ENCODE results near the gene BAG3.

Gene BAG3

DNA sequence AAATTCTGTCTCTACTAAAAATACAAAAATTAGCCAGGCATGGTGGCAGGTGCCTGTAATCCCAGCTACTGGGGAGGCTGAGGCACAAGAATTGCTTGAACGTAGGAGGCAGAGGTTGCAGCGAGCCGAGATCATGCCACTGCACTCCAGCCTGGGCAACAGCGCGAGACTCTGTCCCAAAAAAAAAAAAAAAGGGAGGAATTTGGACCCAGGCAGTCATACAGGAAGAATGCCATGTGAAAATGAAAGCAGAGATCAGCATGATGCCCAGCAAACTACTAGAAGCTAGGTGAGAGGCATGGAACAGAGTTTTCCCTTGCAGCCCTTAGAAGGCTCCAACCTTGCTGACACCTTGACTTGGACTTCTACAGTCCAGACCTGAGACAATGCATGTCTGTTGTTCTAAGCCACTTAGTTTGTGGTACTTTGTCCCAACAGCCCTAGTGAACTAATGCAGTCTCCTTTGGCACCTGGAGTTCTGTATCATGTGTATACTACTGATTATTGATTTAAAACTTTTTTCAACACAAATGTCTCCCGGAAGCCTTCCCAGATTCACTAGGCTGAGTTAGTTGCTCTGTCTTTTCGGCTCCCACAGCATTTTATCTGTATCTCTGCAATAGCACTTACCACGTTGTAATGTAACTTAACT lies 10.2 kb upstream of the BAG3 start:
- H3K27me3 ChIP-seq (ENCODE audit: control insufficient read depth, insufficient read depth, low read length) = no peaks in the 10 kb centered on the region
- no CpG with 5 or more reads among the region's 8 CpGs for WGBS (ENCODE audit: insufficient coverage, insufficient read length)
- no peak for DNase-seq (ENCODE audit: low read depth, low spot score)
- H3K4me3 ChIP-seq (ENCODE audit: low read length) = no peak overlapping the region
- H3K36me3 ChIP-seq (ENCODE audit: control insufficient read depth, insufficient read depth, low read length) = no peaks in the 10 kb centered on the region
- no peaks in the 10 kb centered on the region for H3K4me1 ChIP-seq (ENCODE audit: control insufficient read depth, insufficient read depth, low read length)
- H3K9me3 ChIP-seq (ENCODE audit: control insufficient read depth, insufficient read depth, low read length) = no peaks in the 10 kb centered on the region
- no peak overlapping the region for H3K27ac ChIP-seq (ENCODE audit: low read length)

DNA sequence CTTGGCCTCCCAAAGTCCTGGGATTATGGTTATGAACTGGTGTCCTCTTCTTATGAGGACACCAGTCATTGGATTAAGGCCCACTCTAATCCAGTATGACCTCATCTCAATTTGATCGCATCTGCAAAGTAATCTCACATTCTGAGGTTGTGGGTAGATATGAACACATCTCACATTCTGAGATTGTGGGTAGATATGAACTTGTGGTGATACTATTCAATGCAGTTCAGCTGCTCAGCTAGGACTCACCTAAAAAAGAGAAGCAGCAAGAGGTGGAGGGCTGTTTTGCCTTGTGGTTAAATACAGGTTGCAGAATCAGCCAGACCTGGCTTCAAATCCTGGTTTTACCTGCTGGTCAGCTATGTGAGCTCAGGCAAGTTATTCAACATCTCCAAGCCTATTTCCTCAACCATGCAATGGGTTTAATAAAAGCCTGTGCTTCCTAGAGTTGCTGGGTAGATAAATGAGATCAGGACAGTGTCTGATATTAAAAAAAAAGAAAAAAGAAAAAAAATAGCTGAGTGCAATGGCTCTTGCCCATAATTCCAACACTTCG lies 8.5 kb upstream of the BAG3 start:
- Histone ChIP-seq H3K9me3 (ENCODE audit: control insufficient read depth, insufficient read depth, low read length) (no peaks in the 10 kb centered on the region), H3K36me3 (ENCODE audit: control insufficient read depth, insufficient read depth, low read length) (no peaks in the 10 kb centered on the region)
- WGBS (ENCODE audit: insufficient coverage, insufficient read length) = no CpG with 5 or more reads among the region's 2 CpGs

DNA sequence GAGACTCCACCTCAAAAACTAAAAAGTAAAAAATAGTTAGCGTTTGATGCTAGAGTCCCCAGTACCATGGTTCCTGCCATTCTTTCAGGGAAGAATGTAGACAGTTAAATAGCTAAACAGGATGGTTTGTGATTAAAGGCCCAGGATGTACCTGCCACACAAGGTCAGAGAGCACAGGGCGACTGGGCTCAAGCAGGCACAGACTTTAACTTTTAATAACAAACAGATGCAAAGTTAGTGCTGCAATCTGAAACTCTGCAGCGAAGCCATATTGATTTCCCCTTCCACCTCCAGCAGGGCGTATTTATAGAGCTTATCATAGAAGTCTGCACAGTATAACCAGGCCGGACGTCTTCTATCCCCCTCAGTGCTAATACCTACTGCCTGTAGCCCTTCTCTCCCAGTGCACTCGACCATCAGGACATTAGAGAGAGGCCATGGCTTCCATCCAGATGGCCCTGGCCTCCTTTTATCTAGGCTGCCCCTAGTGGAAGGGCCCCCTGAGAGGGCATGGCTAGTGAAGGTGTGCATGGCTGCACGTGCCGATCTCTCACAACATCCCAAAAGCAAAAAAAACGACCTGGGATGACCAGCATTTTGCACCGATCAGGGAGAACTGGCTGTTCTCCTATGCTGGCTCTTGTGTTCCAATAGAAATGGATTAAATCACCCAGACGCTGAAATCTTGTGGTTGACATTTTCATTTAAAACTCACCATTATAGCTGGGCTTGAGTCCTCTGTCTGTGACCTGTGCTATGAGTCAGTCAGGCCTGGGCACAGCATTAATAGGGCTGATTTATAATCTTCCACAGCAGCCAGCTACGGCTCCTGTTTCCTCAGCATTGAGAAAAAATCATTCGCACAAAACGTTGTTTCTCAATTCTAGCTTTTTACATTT lies 7.6 kb upstream of the BAG3 start:
- no CpG with 5 or more reads among the region's 15 CpGs for WGBS (ENCODE audit: insufficient coverage, insufficient read length)
- no peaks in the 10 kb centered on the region for H3K4me1 ChIP-seq (ENCODE audit: control insufficient read depth, insufficient read depth, low read length)
- no peaks in the 10 kb centered on the region for H3K9me3 ChIP-seq (ENCODE audit: control insufficient read depth, insufficient read depth, low read length)
- H3K27ac ChIP-seq (ENCODE audit: low read length) = no peak overlapping the region
- no peaks in the 10 kb centered on the region for H3K36me3 ChIP-seq (ENCODE audit: control insufficient read depth, insufficient read depth, low read length)
- DNase-seq (ENCODE audit: low read depth, low spot score) = no peak
- H3K27me3 ChIP-seq (ENCODE audit: control insufficient read depth, insufficient read depth, low read length) = no peaks in the 10 kb centered on the region
- no peak overlapping the region for H3K4me3 ChIP-seq (ENCODE audit: low read length)

More for the DNA sequence above, 8.5 kb upstream of the BAG3 start:
- no peaks in the 10 kb centered on the region for H3K4me1 ChIP-seq (ENCODE audit: control insufficient read depth, insufficient read depth, low read length)
- no peak overlapping the region for H3K27ac ChIP-seq (ENCODE audit: low read length)
- H3K27me3 ChIP-seq (ENCODE audit: control insufficient read depth, insufficient read depth, low read length) = no peaks in the 10 kb centered on the region
- H3K4me3 ChIP-seq (ENCODE audit: low read length) = no peak overlapping the region
- no peak for DNase-seq (ENCODE audit: low read depth, low spot score)

DNA sequence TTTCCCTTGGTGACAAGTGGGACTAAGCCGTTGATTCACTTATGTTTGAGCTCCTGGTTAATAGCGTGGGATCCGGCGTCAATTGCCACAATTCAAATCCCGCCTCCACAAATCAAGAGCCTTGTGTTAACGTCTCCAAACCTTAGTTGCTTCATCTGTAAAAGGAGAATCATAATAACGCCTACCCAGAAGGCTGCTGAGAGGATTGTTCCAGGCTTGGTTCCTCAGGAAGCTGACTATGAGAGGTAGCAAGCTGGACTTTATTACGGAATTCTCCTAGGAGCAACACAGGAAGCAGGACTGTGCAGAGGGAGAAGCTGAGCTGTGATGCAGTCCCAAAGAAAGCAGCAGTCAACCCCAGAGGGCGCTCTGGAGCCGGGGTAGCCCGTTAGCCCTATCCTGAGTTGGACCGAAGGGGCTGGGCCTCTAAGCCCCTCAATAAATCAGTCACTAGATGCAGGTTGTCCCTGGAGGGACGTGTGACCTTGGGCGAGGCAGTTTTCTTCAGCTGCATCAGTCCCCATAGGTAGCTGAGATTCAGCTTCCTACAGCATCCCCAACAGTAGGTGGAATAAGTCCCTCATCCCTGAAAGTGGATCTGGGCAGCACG lies 6.9 kb upstream of the BAG3 start:
- WGBS (ENCODE audit: insufficient coverage, insufficient read length) = no CpG with 5 or more reads among the region's 15 CpGs
- no peaks in the 10 kb centered on the region for H3K4me1 ChIP-seq (ENCODE audit: control insufficient read depth, insufficient read depth, low read length)

DNA sequence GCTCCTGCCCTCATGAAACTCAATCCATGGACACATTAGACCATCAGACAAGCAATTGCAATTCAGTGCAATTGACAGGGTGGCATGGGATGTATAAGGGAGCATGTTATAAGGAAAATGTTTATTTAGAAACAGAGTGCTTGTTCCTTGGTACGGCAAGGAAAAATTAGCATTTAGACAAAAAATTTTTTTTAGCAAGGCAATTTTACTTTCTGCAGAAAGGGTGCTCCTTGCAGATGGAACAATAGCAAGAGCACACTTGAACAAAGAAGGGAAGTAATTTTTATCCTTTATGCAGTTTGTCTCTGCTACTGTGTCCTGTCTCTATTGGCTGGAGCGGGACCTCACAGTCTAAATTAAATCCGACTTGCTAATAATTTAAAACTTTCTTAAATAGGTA lies 6.2 kb upstream of the BAG3 start:
- H3K36me3 ChIP-seq (ENCODE audit: control insufficient read depth, insufficient read depth, low read length) = no peaks in the 10 kb centered on the region
- WGBS (ENCODE audit: insufficient coverage, insufficient read length) = no CpG with 5 or more reads among the region's 3 CpGs

More for the DNA sequence above, 6.9 kb upstream of the BAG3 start:
- H3K36me3 ChIP-seq (ENCODE audit: control insufficient read depth, insufficient read depth, low read length) = no peaks in the 10 kb centered on the region
- no peak overlapping the region for H3K4me3 ChIP-seq (ENCODE audit: low read length)
- no peaks in the 10 kb centered on the region for H3K27me3 ChIP-seq (ENCODE audit: control insufficient read depth, insufficient read depth, low read length)
- no peak for DNase-seq (ENCODE audit: low read depth, low spot score)
- no peak overlapping the region for H3K27ac ChIP-seq (ENCODE audit: low read length)
- H3K9me3 ChIP-seq (ENCODE audit: control insufficient read depth, insufficient read depth, low read length) = no peaks in the 10 kb centered on the region

DNA sequence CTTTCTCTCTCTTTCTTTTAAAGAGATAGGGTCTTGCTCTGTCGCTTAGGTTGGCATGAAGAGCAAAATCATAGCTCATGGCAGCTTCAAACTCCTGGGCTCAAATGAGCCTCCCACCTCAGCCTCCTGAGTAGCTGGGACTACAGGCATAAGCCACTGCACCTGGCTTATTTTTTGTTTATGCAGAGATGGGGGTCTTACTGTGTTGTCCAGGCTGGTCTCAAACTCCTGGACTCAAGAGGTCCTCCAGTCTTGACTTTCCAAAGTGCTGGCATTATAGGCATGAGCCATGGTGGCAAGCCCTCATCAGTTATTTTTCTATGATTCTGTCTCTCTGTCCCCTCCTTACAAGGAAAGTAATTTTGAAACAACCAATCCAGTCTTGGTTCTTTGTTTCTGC lies 1.1 kb upstream of the BAG3 start:
- H3K4me1 ChIP-seq (ENCODE audit: control insufficient read depth, insufficient read depth, low read length) = no peaks in the 10 kb centered on the region
- no peak for DNase-seq (ENCODE audit: low read depth, low spot score)
- no peaks in the 10 kb centered on the region for H3K9me3 ChIP-seq (ENCODE audit: control insufficient read depth, insufficient read depth, low read length)
- H3K27me3 ChIP-seq (ENCODE audit: control insufficient read depth, insufficient read depth, low read length) = no peaks in the 10 kb centered on the region
- WGBS (ENCODE audit: insufficient coverage, insufficient read length) = no CpG with 5 or more reads among the region's 1 CpG
- H3K36me3 ChIP-seq (ENCODE audit: control insufficient read depth, insufficient read depth, low read length) = no peaks in the 10 kb centered on the region
- no peak overlapping the region for H3K4me3 ChIP-seq (ENCODE audit: low read length)
- H3K27ac ChIP-seq (ENCODE audit: low read length) = no peak overlapping the region

More for the DNA sequence above, 6.2 kb upstream of the BAG3 start:
- Histone ChIP-seq H3K4me1 (ENCODE audit: control insufficient read depth, insufficient read depth, low read length) (no peaks in the 10 kb centered on the region), H3K27ac (ENCODE audit: low read length) (no peak overlapping the region), H3K27me3 (ENCODE audit: control insufficient read depth, insufficient read depth, low read length) (no peaks in the 10 kb centered on the region), H3K9me3 (ENCODE audit: control insufficient read depth, insufficient read depth, low read length) (no peaks in the 10 kb centered on the region), H3K4me3 (ENCODE audit: low read length) (no peak overlapping the region)
- no peak for DNase-seq (ENCODE audit: low read depth, low spot score)

DNA sequence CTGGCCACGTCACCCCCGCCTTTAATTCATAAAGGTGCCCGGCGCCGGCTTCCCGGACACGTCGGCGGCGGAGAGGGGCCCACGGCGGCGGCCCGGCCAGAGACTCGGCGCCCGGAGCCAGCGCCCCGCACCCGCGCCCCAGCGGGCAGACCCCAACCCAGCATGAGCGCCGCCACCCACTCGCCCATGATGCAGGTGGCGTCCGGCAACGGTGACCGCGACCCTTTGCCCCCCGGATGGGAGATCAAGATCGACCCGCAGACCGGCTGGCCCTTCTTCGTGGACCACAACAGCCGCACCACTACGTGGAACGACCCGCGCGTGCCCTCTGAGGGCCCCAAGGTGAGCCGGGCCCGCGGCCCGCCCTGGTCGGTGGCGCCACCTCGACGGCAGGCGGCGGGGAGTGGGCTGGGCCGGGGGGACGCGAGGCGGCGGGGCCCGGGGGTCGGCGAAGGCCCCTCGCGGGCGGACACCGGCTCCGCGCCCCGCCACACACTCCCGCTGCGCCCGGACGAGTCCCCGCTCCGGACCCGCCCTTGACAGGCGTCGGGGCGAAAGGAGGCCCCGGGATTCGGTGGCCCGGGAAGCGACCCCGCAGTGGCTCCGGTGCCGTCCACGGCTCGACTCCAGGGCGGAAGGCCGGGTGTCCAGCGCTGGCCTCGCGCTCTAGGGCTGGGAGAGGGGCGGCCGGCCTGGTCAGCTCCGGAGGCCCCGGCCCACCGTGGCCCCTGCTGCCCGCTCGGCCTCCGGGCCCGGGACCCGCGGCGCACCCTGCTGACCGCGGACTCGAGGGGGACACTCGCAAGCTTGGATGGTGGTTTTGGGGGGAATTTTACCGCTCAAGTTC lies 557 bp downstream of the BAG3 start:
- Histone ChIP-seq H3K36me3 (ENCODE audit: control insufficient read depth, insufficient read depth, low read length) (no peaks in the 10 kb centered on the region), H3K4me1 (ENCODE audit: control insufficient read depth, insufficient read depth, low read length) (no peaks in the 10 kb centered on the region), H3K27ac (ENCODE audit: low read length) (no peak overlapping the region), H3K4me3 (ENCODE audit: low read length) (peak overlapping the region; percentile 88), H3K27me3 (ENCODE audit: control insufficient read depth, insufficient read depth, low read length) (no peaks in the 10 kb centered on the region), H3K9me3 (ENCODE audit: control insufficient read depth, insufficient read depth, low read length) (no peaks in the 10 kb centered on the region)
- no CpG with 5 or more reads among the region's 107 CpGs for WGBS (ENCODE audit: insufficient coverage, insufficient read length)
- no peak for DNase-seq (ENCODE audit: low read depth, low spot score)

DNA sequence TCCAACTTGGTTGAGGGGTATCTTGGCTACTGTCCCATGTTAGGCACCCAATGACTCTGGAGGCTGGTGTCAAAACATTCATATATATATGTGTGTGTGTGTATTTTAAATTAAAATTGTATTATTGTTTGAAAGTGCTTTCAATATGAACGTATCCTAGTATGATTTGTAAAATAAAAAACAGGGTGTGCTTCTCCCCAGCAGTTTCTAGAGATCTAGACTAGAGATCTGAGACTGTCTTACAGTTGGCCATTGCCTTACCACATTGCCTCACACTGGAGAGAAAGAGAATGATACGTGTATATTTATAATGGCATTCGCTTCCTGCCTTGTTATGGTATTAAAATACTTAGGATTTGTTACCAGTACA lies 1.2 kb downstream of the BAG3 start:
- no peaks in the 10 kb centered on the region for H3K4me1 ChIP-seq (ENCODE audit: control insufficient read depth, insufficient read depth, low read length)
- no peaks in the 10 kb centered on the region for H3K27me3 ChIP-seq (ENCODE audit: control insufficient read depth, insufficient read depth, low read length)
- DNase-seq (ENCODE audit: low read depth, low spot score) = no peak
- 100% methylated on average over 1 of the region's 3 CpGs for WGBS (ENCODE audit: insufficient coverage, insufficient read length)
- H3K27ac ChIP-seq (ENCODE audit: low read length) = no peak overlapping the region
- no peaks in the 10 kb centered on the region for H3K36me3 ChIP-seq (ENCODE audit: control insufficient read depth, insufficient read depth, low read length)
- no peaks in the 10 kb centered on the region for H3K9me3 ChIP-seq (ENCODE audit: control insufficient read depth, insufficient read depth, low read length)
- H3K4me3 ChIP-seq (ENCODE audit: low read length) = peak overlapping the region; percentile 88; the same call in 1 of the 2 replicates

DNA sequence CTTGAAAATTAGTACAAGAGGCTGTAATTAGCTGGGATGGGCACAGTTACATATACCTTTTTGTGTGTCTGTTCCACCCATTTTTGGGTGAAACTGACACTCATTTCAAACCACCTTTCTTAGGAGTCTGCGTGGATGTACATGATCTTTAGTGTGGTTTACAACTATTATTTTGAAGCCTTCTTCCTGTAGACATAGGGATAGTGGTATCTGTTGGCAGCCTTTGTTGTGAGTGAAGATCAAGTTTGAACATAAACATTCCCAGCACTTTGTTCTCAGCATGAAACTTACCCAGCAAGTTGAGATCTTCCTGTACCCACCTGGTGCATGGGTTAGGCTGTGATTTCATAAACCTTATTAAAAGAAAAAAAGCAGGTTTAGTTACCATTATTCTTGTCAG lies 2.0 kb downstream of the BAG3 start:
- Histone ChIP-seq H3K9me3 (ENCODE audit: control insufficient read depth, insufficient read depth, low read length) (no peaks in the 10 kb centered on the region), H3K36me3 (ENCODE audit: control insufficient read depth, insufficient read depth, low read length) (no peaks in the 10 kb centered on the region), H3K4me1 (ENCODE audit: control insufficient read depth, insufficient read depth, low read length) (no peaks in the 10 kb centered on the region), H3K27ac (ENCODE audit: low read length) (no peak overlapping the region), H3K4me3 (ENCODE audit: low read length) (no peak overlapping the region), H3K27me3 (ENCODE audit: control insufficient read depth, insufficient read depth, low read length) (no peaks in the 10 kb centered on the region)
- WGBS (ENCODE audit: insufficient coverage, insufficient read length) = no CpG with 5 or more reads among the region's 1 CpG
- no peak for DNase-seq (ENCODE audit: low read depth, low spot score)

DNA sequence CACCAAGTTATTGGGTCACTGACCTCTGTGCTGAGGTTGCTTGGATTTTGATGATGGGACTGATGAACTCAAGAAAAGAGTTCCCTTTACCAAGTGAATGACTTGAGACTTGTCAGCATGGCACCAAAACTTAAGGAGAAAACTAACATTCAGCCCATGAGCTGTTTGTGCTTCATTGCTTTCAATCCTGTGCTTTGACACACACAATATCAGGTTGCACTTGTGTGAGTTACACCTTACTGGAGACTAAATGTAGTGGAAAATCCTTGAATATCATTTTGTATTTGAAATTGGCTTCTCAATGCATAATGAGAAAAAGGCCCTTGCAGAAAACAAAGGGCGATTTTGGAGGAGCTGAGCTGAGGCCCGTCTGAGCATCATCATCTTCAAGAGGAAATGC lies 2.7 kb downstream of the BAG3 start:
- no CpG with 5 or more reads among the region's 2 CpGs for WGBS (ENCODE audit: insufficient coverage, insufficient read length)
- H3K4me1 ChIP-seq (ENCODE audit: control insufficient read depth, insufficient read depth, low read length) = no peaks in the 10 kb centered on the region
- no peaks in the 10 kb centered on the region for H3K36me3 ChIP-seq (ENCODE audit: control insufficient read depth, insufficient read depth, low read length)
- no peak overlapping the region for H3K4me3 ChIP-seq (ENCODE audit: low read length)
- no peaks in the 10 kb centered on the region for H3K27me3 ChIP-seq (ENCODE audit: control insufficient read depth, insufficient read depth, low read length)
- no peak for DNase-seq (ENCODE audit: low read depth, low spot score)
- H3K9me3 ChIP-seq (ENCODE audit: control insufficient read depth, insufficient read depth, low read length) = no peaks in the 10 kb centered on the region
- no peak overlapping the region for H3K27ac ChIP-seq (ENCODE audit: low read length)
